MM.1S (cell line): ENCODE data around the gene RIOK3.

Experiments
- CTCF ChIP-seq: fragments of 300-600 bp; sonication (generic); IDR thresholded peaks from 2 replicates; pipeline ENCODE4 v1.5.1; 2016; ENCODE audit warnings: antibody characterized with exemption, low read length, mixed read lengths
- EZH2 ChIP-seq: fragments of 300-600 bp; sonication (generic); optimal IDR thresholded peaks from 2 replicates; pipeline ENCODE3; 2017; ENCODE audit warnings: low read depth, mild to moderate bottlenecking, antibody characterized with exemption, low read length, mixed read lengths
- EZH2phosphoT487 ChIP-seq: fragments of 300-600 bp; sonication (generic); IDR thresholded peaks from 2 replicates; pipeline ENCODE4 v1.6.1; 2018; ENCODE audit warnings: antibody characterized with exemption, low read length

GRCh38 chr18:23459530-23459921 lies 6.4 kb downstream of the RIOK3 start:
- TF ChIP-seq CTCF (no peak), EZH2 (no peak), EZH2phosphoT487 (no peak)
